ENCODE data around the gene NIBAN1.

DNA sequence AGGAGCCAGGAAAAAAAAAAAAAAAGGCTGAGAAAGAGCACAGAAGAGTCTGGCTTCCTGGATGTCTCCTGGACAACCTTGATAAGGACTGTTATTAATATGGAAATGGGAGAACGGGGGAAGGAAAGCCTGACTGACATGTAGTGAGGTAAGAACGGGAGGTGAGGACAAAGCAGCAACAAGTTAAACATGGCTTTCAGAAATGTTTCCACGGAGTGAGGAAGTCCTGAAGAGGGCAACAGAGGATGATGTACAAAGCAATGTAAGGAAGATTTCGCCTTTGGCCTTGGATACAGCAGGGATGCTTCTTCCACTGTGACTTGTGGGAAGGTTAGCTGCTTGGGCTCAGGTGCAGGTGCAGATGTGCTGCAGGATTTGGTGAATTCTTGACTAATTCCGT, 11.9 kb upstream of the NIBAN1 start:
- TF ChIP-seq, protein P1, sequence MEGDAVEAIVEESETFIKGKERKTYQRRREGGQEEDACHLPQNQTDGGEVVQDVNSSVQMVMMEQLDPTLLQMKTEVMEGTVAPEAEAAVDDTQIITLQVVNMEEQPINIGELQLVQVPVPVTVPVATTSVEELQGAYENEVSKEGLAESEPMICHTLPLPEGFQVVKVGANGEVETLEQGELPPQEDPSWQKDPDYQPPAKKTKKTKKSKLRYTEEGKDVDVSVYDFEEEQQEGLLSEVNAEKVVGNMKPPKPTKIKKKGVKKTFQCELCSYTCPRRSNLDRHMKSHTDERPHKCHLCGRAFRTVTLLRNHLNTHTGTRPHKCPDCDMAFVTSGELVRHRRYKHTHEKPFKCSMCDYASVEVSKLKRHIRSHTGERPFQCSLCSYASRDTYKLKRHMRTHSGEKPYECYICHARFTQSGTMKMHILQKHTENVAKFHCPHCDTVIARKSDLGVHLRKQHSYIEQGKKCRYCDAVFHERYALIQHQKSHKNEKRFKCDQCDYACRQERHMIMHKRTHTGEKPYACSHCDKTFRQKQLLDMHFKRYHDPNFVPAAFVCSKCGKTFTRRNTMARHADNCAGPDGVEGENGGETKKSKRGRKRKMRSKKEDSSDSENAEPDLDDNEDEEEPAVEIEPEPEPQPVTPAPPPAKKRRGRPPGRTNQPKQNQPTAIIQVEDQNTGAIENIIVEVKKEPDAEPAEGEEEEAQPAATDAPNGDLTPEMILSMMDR (IDR thresholded peaks at IDR 0.05), result no peak
- TF ChIP-seq POLR2A (IDR thresholded peaks at IDR 0.05), result no peak

Data from right lobe of liver (tissue), 4 donors.